HG03135 (cell line): Measurements from ENCODE around the gene MYOF.
A peak's percentile ranks its signal among the peaks of the same experiment; 100 is the strongest.
"Not testable (repeated sequence)": the region's sequence is repeated elsewhere in the genome, so short reads cannot be mapped to it uniquely, and the experiment has no call there.

Experiments used
- ATAC-seq: cut with Tn5 transposase; IDR thresholded peaks from one replicate; pipeline ENCODE4 v1.9.1; 2021; ENCODE audit warnings: mild to moderate bottlenecking, moderate library complexity; ENCODE audit not compliant: unreplicated experiment

The MYOF gene

GRCh38 chr10:93300288-93300917 is 181.7 kb downstream of the MYOF start:
- no peak for ATAC-seq

DNA sequence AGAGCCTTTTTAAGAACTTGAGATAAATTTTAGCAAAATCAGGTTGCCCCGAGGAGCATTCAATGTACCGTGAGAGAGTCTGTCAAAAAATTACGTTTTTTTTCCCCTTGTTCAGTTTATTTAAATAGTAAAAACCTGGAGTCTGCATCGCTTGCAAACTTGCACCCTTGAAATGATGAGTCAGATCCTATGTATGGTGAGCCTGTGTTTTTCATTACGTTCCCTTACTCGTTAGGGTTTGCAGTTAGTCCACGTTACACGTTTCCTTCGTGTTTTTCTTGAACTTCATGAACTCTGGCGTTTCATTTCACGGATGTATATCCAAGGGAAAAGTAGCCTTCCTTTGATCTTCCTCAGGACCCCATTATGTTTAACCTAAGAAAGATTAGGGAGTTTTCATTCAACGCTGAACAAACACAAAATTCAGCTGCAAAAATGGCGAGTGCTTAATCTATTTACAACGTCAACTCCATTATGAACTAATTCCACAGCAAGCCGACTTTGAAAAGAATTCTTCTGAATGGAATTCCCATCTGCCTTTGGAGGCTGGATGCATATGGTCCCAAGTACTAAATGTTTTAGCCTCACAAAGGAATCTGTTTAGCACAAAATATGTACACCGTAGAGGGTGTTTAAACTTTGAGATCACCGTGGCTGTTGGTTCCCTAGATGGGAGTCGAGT is 182.4 kb downstream of the MYOF start:
- no peak for ATAC-seq

- ATAC-seq, result no peak
Measured at GRCh38 chr10:93299195-93299594, 182.9 kb downstream of the MYOF start.

DNA sequence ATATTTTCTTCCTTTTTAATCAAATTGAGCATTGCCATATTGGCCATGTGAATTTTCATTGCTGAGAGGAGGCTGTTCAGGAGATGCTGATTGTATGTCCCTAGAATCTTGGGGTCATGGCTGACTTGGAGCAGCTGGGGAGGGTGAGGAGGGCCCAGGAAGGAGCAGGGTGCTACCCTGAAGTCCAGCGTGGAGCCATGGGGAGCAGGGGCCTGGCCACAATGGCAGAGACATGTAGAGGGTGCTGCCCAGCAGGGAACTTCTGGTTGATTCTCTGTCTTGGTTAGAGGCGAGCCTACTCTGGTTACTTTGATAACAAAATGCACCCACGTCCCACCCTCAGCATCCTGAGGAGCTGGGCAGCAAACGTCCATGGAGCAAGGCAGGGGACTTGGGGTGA is 186.0 kb downstream of the MYOF start:
- no peak for ATAC-seq

DNA sequence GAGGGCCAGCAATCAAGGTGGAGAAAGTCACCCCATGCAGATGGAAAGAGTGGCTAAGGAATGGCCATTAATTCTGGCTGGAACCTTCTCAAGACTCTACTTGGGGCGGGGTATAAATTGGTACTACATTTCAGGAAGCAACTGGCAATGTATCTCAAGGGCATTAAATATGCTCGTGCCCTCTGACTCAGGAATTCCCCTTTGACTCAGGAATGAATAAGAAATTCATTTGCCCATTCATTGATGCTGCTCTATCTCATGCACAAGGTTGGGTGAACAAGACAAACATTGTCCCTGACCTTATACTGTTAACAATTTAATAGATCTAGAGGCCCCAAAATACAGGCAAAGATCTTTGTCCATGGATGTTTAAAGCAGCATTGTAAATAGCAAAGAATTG is 188.1 kb downstream of the MYOF start:
- no peak for ATAC-seq

DNA sequence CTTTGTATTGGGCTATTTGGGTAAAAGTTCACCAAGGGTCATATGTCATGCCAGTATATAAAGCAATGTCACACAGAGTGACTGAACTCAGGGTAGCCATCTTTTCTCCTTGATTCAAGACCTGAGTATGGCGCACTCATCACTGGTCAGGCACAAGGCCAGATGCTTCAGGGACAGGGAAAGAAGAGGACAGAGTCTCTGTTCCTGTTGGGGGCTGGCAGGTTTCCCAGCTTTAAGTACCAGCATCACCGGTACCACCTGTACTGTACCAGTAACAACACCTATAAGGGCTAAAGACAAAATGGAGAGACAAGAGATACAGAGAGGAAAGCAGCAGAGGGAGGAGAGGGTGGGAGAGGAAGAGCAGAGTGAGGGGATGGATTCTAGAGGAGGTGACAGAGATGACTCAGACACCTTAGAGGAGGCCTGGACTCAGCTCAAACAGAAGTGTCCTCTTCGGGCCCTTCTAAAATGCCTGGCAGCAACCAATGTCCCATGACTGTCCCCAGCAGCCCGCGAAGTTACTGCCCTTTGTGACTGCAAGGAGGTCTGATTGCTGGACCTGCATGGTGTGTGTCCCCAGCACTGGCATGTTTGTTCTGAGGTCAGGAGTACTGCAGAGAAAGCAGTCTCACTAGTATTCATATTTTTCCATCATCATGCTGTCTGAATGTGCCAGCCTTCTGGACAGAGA is 191.3 kb downstream of the MYOF start:
- ATAC-seq, result no peak

GRCh38 chr10:93288679-93289634 is 193.2 kb downstream of the MYOF start:
- no peak for ATAC-seq

DNA sequence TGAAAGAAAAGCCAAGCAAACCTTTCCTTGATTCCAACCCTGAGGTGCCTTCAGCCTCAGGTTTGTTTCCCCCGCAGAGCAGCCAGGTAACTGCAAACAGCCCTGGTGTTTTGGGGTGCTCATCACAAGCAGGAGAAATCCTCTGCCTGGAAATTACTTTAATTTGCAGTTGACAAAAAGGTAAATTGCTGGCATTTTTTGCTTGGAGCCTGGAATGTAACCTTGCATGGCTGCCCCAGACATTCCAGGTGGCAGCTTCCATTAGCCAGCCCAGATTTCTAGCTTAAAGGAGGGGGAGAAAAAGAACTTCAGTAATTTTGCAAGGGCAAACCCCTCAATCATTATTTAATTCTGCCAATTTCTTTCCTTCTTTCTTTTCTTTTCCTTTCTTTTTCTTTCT is 194.4 kb downstream of the MYOF start:
- no peak for ATAC-seq

DNA sequence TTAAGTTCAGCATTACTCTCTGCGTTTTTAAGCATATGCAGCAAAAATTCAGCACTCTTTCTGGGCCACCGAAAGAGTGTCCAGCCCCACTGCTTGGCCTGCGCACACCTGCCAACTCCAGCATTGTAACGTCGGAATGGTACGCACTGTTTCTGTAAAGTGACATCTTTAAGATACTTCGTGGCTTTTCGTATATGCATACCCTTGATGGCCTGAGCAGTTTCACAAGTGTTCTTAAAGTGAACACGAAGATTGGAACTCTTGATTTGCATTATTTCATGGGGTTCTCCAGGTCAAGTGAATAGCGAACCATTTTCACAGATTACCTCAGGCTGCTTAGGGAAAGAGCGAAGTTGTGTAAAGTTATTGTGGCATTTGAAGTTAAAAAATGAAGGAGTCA is 197.9 kb downstream of the MYOF start:
- ATAC-seq, result not testable (repeated sequence)

- no peak for ATAC-seq
Measured at GRCh38 chr10:93281367-93281720, 200.8 kb downstream of the MYOF start.

DNA sequence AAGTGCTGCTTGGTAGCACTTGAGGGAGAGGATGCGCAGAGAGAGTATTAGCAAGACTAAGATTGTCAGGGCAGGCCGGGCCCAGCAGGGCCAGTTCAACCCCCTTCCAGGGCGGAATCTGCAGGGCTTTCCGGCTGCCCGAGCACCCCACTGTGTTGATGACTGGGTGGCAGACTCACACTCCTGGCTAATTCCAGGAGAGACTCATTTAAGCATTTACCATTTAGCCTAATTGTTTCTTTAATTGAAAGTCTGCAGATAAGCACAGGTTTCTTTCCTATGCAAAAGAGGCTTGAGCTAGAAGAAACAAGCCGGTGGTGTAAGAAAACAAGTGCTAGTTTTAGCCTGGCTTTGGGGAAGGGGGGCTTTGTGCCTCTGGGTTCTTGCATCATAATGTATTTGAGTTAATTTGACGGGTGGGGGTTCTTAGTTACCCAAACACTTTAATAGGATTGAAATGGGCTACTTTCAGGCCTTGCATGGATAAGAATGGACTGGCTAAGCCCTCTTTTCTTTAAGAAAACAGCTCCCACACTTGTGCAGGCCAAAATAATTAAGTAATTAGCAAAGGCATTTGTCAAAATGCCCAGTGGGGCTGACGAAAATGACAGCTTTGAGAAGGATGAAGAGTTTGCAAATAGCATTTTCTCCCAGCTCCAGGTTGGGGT is 201.3 kb downstream of the MYOF start:
- no peak for ATAC-seq

- ATAC-seq, result no peak
Measured at GRCh38 chr10:93280121-93280698, 201.9 kb downstream of the MYOF start.

DNA sequence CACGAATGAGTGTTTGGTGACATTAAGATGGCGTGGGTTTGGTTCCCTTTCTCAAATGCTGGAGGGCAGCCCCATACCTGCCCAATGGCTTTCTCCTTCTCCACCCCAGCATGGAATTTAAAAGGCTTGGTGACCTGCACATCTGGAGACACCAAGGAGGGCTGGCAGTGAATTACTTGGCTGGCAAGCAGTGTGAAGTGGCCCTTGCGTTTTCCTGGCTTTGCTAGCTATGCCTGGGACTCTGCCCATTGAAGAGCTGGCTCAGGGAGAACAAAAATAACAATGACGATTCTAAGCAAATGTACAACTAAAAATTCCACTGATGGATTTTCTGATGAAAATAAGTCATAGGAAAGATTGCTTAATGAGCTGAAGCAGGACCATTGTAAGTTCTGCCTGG is 204.8 kb downstream of the MYOF start:
- no peak for ATAC-seq

GRCh38 chr10:93274419-93274818 is 207.7 kb downstream of the MYOF start:
- ATAC-seq, result no peak

GRCh38 chr10:93272884-93273675 is 209.1 kb downstream of the MYOF start:
- no peak for ATAC-seq

GRCh38 chr10:93271347-93271746 is 210.8 kb downstream of the MYOF start:
- no peak for ATAC-seq

GRCh38 chr10:93269281-93269680 is 212.9 kb downstream of the MYOF start:
- ATAC-seq, result no peak

DNA sequence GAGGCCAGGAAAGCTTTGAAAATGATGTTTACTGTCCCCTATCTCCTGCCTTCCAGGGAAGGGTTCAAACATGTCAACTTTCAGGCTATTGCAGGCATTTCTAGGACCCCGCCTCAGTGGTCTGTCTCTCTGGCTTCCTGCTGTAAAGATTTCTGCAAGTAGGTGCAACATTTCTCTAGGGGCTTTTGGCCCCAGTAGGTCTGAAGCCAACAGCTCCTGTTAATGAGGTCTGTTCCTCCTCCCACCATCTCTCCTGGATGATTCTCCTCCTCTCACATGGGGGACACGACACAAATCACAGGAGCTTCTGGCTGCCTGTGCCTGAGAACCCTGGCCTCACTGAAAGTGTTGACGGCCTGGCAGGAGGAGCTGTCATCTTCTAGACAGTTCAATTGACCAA is 214.1 kb downstream of the MYOF start:
- ATAC-seq, result no peak

- ATAC-seq, result peak; percentile 99
Measured at GRCh38 chr10:93267521-93267920, 214.6 kb downstream of the MYOF start.

DNA sequence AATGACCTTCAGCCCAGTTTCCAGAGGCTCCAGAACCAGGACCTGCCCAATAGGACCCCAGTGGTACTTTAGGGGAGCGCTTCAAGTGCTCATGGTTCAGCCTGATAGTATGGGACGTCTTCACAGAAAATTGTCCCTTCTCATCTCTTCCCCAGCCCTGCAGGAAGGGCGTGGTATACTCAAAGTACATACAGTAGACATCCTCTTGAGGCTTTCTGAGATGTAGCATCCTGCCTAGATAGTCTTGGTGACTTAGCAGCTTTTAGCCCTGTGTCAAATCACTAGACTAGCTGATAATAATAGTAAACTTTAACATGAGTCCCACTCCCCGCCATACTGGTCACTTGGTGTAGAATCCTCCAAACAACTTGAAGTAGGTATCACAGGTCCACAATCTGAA is 215.3 kb downstream of the MYOF start:
- no peak for ATAC-seq
